ENCODE measurements around the gene KRTAP5-1. TPM values are rescaled to one million over a fixed set of nuclear protein-coding genes. Genes with fewer than 3 reads are reported as not detected.
"Not testable (repeated sequence)": the region's sequence is repeated elsewhere in the genome, so short reads cannot be mapped to it uniquely, and the experiment has no call there.

Gene KRTAP5-1
- total RNA-seq, 1 experiment from 2014 or later = not detected

DNA sequence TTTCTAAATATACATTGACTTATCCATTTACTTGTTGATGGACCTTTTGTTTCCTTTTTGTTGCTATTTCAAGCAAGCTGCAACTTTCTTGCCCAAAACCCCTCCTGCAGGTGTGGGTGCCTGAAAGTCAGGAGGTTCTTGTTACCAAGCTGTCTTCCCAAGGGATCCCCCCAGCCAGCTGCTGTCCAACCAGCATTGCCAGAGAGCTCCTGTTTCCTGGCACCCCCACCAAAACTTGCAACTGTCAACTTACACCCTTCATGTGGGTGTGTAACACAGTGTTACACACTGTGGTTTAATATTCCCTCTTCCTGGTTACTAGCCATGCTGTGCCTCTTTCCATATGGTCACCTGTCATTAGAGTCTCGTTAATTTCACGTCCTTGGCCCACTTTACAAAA lies 1.6 kb upstream of the KRTAP5-1 start:
- Histone ChIP-seq H3K79me2 (ENCODE audit: insufficient read depth, low read length) (no peaks in the 10 kb centered on the region), H3K4me1 (ENCODE audit: control insufficient read depth in 1 of 2, insufficient read depth in 2 of 2, low read length in 2 of 2) (no peaks in the 10 kb centered on the region), H3K27ac (ENCODE audit: low read depth, low read length) (no peak overlapping the region), H3K36me3 (ENCODE audit: control insufficient read depth in 1 of 2, insufficient read depth in 2 of 2, low read length in 2 of 2) (no peaks in the 10 kb centered on the region), H3K9ac (ENCODE audit: low read length) (no peak overlapping the region), H3K4me2 (ENCODE audit: low read length) (no peak overlapping the region), H2AFZ (ENCODE audit: low read depth, low read length, poor library complexity, severe bottlenecking) (no peak overlapping the region), H3K9me2 (ENCODE audit: insufficient read depth) (no peaks in the 10 kb centered on the region), H4K20me1 (ENCODE audit: insufficient read depth) (no peaks in the 10 kb centered on the region), H3K27me3 (ENCODE audit: insufficient read depth, low read length) (peaks cover 4% of the 10 kb centered on the region; the same call in 1 of the 2 replicates), H3K9me3 (ENCODE audit: control insufficient read depth in 1 of 2, insufficient read depth in 1 of 2, low read depth in 1 of 2, low read length in 2 of 2) (no peaks in the 10 kb centered on the region), H3K4me3 (replicated peaks in 1 of 2; ENCODE audit: low read depth in 1 of 2, low read length in 2 of 2) (no peak overlapping the region)
- no peak for DNase-seq (ENCODE audit: low read depth, low spot score)
- ATAC-seq = no peak
- no TSS peak for BruUV-seq (replicated peaks)
- ChIA-PET POLR2A (no interaction called here), RAD21 (ENCODE audit: low non-redundant PET in 1 of 2, low total read pairs in 2 of 2, uncharacterized antibody in 2 of 2, unreplicated experiment in 2 of 2) (no interaction called here), CTCF (interaction anchor here (0.7 kb wide), 1 partner anchor 8 kb away, joined by 3 read pairs; no protein-coding TSS in a partner anchor)
- TF ChIP-seq ATF3 (IDR thresholded peaks at IDR 0.05) (no peak), MAX (IDR thresholded peaks at IDR 0.05) (no peak), SIN3A (IDR thresholded peaks at IDR 0.05; ENCODE audit: low read depth) (no peak), TCF7L2 (IDR thresholded peaks at IDR 0.05; ENCODE audit: borderline replicate concordance, extremely low read depth, insufficient read depth, insufficient read length) (no peak), EGR1 (IDR thresholded peaks at IDR 0.05; ENCODE audit: low read depth) (no peak), CBX3 (IDR thresholded peaks at IDR 0.05; ENCODE audit: low read depth) (no peak), EZH2 (IDR thresholded peaks at IDR 0.05) (no peak), JUND (IDR thresholded peaks at IDR 0.05) (no peak), ZFX (IDR thresholded peaks at IDR 0.05) (no peak), FOSL1 (IDR thresholded peaks at IDR 0.05; ENCODE audit: low read depth) (no peak), ZBTB33 (IDR thresholded peaks at IDR 0.05; ENCODE audit: extremely low read depth, insufficient replicate concordance, low read length) (no peak), ELF1 (IDR thresholded peaks at IDR 0.05; ENCODE audit: borderline replicate concordance, low read depth) (no peak)
- intact Hi-C loops (cut with micrococcal nuclease) = no loop called here

DNA sequence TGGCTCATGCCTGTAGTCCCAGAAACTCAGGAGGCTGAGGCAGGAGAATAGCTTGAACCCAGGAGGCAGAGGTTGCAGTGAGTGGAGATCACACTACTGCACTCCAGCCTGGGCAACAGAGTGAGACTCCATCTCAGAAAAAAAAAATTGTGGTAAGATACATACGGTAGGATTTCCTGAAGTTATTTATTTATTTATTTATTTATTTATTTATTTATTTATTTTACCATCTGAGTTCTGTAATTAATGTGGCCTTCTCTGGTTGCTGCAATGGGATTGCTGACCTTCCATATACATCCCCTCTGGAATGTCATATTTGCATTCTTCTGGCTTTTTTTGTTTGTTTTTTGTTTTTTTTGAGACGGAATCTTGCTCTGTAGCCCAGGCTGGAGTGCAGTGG lies 2.2 kb downstream of the KRTAP5-1 start:
- CTCF ChIA-PET = interaction anchor here (2.0 kb wide), 1 partner anchor 12 kb away, joined by 10 read pairs; no protein-coding TSS in a partner anchor
- H3K27ac ChIP-seq (ENCODE audit: low read depth, low read length); RAD21 ChIA-PET (ENCODE audit: low non-redundant PET in 1 of 2, low total read pairs in 2 of 2, uncharacterized antibody in 2 of 2, unreplicated experiment in 2 of 2); intact Hi-C loops (cut with micrococcal nuclease); H3K9ac ChIP-seq (ENCODE audit: low read length); H3K4me3 ChIP-seq (replicated peaks in 1 of 2; ENCODE audit: low read depth in 1 of 2, low read length in 2 of 2); H2AFZ ChIP-seq (ENCODE audit: low read depth, low read length, poor library complexity, severe bottlenecking); H3K79me2 ChIP-seq (ENCODE audit: insufficient read depth, low read length); BruUV-seq (replicated peaks); H4K20me1 ChIP-seq (ENCODE audit: insufficient read depth); H3K9me3 ChIP-seq (ENCODE audit: control insufficient read depth in 1 of 2, insufficient read depth in 1 of 2, low read depth in 1 of 2, low read length in 2 of 2); ATAC-seq; H3K4me2 ChIP-seq (ENCODE audit: low read length); H3K27me3 ChIP-seq (ENCODE audit: insufficient read depth, low read length); H3K9me2 ChIP-seq (ENCODE audit: insufficient read depth); H3K4me1 ChIP-seq (ENCODE audit: control insufficient read depth in 1 of 2, insufficient read depth in 2 of 2, low read length in 2 of 2); DNase-seq (ENCODE audit: low read depth, low spot score); POLR2A ChIA-PET; H3K36me3 ChIP-seq (ENCODE audit: control insufficient read depth in 1 of 2, insufficient read depth in 2 of 2, low read length in 2 of 2): not testable (repeated sequence)

Data from HCT116 (cell line).